ENCODE data around the gene HRK.

The HRK gene

DNA sequence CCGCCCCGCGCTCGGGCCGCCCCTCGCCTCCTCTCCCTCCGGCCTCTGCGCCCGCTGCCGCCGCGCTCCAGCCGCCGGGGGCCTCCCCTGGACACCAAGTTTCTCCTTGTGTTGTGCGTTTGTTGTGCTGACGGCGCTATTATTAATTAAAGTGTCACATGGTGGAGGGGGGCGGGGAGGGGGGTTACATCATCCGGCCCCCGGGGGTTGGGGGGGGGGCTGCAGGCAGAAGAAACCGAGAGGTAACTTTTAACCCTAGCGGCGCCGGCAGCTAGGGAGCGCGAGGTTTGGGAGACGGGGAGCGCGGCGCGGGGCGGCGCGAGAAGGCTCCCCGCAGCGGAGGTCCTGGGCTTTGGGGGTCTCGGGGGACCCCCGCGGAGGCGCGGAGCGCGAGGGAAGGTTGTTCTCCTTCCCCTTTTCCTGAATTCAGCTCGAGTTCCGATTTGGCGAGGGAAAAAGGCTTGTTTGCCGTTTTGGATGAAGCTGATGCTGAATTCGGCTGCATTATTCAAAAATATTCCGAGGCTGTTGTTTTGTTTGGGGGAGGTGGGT is at the start of gene HRK:
TSS of gene HRK (minus strand) at position 117 of the 552 bp plus-strand sequence. CDS start 134 bp downstream, outside the sequence.
- DNase-seq (peak in 1 of 2 donors; percentile 18), ATAC-seq (no peak)
- Mint-ChIP-seq H3K9me3 (no peaks in the 10 kb centered on the region), H3K27me3 (peaks cover 84% of the 10 kb centered on the region), H3K27ac (no peak within 1 kb of the TSS), H3K4me1 (peaks cover 39% of the 10 kb centered on the region), H3K4me3 (peak within 1 kb of the TSS; percentile 82 to 87)

DNA sequence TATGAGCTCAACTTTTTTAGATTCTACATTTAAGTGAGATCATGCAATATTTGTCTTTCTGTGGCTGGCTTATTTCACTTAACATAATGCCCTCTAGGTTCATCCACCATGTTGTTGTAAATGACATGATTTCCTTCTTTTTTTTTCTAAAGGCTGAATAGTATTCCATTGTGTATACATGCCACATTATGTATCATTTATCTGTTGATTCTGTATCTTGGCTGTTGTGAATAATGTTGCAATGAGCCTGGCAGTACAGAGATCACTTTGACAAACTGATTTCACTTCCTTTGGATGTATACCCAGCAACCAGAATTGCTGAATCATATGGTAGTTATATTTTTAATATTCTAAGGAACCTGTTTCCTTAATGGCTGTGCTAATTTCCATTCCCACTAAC is 48.6 kb upstream of the HRK start:
- Mint-ChIP-seq H3K27ac (no peak overlapping the region), H3K4me3 (no peak overlapping the region), H3K9me3 (no peaks in the 10 kb centered on the region), H3K27me3 (no peaks in the 10 kb centered on the region), H3K4me1 (peaks cover 33% of the 10 kb centered on the region)
- no peak for DNase-seq
- no peak for ATAC-seq

DNA sequence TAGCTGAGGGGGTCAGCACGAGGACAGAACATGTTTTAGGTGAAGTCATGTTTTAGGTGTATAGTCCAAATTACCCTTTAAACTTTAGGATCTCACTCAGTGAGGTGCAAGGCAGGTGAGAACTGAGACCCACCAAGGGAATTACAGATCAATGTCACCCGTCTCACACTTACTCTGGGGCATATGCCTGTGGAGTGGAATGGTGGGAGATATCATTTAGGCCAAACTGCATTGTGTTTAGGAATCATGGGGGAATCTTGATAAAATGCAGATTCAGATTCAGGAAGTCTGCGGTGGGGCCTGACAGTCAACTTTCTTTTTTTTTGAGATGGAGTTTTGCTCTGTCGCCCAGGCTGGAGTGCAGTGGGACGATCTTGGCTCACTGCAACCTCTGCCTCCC is 47.3 kb upstream of the HRK start:
- no peaks in the 10 kb centered on the region for H3K27me3 Mint-ChIP-seq
- no peak overlapping the region for H3K27ac Mint-ChIP-seq

DNA sequence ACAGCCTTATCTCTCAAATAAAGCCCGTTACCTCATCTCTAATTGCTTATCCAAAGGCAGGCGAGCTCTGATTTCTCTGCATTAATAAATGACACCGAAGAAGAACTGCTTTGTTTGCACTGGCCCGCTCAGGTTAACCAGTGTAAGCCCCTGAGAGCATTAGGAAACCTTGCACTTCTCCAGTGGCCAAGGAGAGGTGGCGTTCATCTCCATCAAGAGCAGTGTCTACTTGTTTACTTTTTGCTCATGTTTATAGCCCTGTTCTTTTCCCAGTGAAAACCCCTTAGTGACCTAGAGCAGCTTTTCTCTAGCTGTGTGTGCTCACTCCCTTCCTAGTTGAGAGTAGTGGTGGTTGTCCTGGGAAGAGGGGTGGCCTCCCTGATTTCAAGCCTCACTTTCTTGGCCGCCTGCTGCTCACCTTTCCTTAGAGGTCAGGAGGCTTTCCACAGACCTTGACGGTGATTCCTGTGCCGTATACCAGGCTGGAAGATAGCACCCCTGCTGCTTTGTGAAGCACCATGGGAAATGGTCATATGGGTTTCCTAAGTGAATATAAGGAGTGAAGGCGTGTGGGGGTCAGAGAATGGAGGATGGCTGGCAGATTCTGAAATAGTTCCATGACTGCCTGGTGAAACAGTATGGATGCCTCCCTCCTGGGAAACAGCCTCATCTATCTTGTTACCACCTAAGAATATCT is 46.2 kb upstream of the HRK start:
- no peak for ATAC-seq
- Mint-ChIP-seq H3K27ac (peak overlapping the region in 1 of 2 donors; percentile 80), H3K27me3 (no peaks in the 10 kb centered on the region), H3K4me3 (no peak overlapping the region), H3K9me3 (no peaks in the 10 kb centered on the region), H3K4me1 (peaks cover 55% of the 10 kb centered on the region)
- DNase-seq: no peak

More for the DNA sequence above, 47.3 kb upstream of the HRK start:
- ATAC-seq (no peak), DNase-seq (no peak)
- no peaks in the 10 kb centered on the region for H3K9me3 Mint-ChIP-seq
- no peak overlapping the region for H3K4me3 Mint-ChIP-seq
- H3K4me1 Mint-ChIP-seq: peaks cover 47% of the 10 kb centered on the region

DNA sequence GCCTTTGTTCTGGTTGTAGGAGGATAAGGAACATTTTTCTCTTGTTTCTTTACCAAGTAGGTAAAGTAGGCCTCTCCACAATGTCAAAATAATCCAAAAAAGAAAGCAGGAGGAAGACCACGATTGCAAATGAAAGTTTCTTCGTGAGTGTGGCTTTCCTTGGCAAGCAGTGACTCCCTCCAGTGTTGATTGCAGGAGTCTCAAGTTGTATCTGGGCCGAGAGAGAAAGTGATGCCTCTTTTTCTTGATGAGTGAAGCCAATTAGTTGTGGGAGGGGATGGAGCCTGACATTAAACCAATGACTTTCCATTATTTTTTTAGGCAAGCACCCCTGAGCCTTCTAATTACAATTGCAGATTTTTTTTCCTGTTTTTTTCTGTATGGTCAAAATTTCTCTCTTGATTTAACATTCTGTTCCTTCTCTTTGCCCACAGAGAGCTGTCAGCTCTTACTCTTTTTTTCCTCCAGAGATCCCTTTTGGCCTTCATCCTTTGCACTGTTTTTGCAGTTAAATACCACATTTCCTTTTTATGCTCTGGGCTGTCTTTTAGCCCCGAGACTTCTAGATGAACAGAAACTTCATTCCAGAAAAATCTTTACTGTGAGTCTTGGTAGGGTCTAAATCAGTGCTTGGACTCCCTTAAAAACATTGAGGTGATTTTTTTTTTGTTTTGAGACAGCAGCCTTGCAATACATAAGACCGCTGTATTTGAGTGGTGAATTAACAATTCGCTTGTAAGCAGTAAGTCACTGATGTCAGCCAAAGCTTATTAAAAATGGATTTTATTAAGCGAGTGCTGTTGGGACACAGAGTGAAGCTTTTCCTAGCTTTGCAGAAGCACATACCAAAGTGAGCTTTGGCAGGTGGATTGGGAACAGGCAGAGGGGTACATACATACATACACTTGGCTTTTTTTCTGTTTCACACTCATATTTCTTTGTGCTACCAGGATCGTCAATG is 45.3 kb upstream of the HRK start:
- H3K27ac Mint-ChIP-seq: no peak overlapping the region
- peaks cover 64% of the 10 kb centered on the region for H3K4me1 Mint-ChIP-seq
- H3K4me3 Mint-ChIP-seq: no peak overlapping the region
- ATAC-seq (no peak), DNase-seq (no peak)
- H3K27me3 Mint-ChIP-seq: no peaks in the 10 kb centered on the region
- H3K9me3 Mint-ChIP-seq: no peaks in the 10 kb centered on the region

DNA sequence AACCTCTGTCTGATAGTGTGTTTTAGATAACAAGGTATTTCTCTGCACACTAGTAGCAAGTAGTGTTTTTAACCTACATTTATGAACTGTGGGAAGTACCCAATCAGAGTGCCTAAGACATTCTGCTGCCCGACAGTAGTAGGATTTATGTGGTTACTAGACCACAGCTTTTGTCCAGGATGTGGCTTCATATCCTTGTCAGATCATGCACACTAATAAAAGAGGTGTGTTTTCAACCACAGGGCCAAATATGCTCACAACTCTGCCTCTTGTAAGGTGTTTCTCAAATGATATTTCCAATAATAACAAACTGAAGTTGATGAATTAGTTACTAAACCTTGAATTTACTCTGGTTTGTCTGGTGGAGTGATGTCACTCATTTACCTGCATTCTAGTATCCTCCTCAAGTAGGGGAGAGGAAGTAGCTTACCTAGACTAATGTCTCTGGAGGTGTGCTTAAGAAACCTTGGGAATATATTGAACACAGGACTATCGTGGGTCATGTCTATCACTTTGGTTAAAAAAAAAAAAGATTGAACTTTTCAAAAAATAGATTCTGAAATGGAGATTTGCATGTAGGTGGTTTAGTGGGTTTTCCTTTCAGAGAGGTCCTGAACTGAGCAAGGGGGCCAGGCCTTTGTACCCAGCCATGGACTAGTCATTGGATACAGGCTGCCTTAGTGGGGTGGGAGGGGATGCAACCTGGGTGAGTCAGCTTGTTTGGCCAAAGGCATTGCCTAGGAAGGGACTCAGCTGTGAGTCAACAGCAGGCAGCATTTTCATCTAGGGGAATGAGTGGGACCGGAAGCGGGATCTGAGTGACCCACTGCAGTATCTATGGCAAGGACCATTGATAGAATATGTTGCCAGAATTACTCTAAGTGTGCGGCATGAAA is 43.6 kb upstream of the HRK start:
- Mint-ChIP-seq H3K27me3 (no peaks in the 10 kb centered on the region), H3K9me3 (no peaks in the 10 kb centered on the region), H3K4me3 (peak overlapping the region; percentile 21 to 65), H3K27ac (peak overlapping the region; percentile 18 to 35), H3K4me1 (peaks cover 74% of the 10 kb centered on the region)
- ATAC-seq (peak; percentile 94), DNase-seq (peak; percentile 65 to 77)

DNA sequence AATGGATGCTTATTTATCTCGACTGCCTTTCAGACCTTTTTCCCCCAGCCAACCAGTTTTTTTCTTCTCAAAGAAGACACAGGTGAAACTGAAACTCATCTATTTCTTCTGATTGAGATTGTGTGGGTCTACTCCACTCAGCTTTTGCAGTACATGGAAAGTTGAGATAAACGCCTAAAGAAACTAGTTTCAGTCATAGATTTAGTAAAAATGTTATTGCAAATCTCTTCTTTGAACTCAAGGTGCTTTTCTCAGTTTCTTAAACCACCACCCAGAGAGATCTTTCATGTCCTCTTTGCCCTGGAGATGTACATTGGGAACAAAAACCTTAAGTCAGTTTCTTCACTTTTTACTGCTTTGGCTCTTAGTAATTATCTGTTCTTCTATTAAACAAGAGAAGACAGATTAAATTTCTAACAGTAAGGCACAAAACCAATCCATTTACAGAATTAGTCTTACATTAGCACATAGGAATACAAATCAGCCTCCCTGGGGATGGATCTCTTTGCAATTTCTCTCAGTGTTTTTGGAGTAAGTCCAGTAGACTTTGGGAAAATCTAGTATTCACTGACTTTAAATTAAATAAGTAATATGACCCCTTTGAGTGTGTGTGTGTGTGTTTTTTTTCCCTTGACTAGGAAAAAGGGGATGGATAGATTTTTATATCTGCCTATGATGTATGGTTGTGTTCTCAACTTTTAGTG is 41.1 kb upstream of the HRK start:
- Mint-ChIP-seq H3K27ac (peak overlapping the region; percentile 56 to 79), H3K9me3 (no peaks in the 10 kb centered on the region), H3K27me3 (no peaks in the 10 kb centered on the region), H3K4me3 (peak overlapping the region; percentile 10 to 36), H3K4me1 (peaks cover 93% of the 10 kb centered on the region)
- peak; percentile 67 for ATAC-seq
- DNase-seq: peak; percentile 18 to 20

DNA sequence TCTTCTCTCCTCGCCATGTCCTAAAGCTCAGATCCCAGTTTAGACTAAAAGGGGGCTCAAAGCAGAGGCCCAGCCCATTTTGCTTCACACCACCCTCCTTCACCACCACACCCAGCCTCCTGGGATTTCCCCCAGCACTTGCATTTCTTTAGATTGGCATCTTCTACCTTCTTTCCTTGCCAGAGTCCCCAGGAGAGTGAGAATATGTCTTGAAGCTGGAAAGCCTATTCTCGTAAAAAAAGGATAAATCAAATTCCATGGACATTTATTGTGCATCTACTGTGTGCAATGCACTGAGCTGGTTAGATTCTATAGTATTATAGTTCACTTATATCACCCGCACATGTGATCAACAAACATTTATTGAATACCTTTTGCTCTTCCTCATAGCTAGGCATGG is 39.7 kb upstream of the HRK start:
- Mint-ChIP-seq H3K4me3 (peak overlapping the region; percentile 17 to 31), H3K9me3 (no peaks in the 10 kb centered on the region), H3K27me3 (no peaks in the 10 kb centered on the region), H3K27ac (peak overlapping the region in 1 of 2 donors; percentile 75), H3K4me1 (peaks cover 93% of the 10 kb centered on the region)
- DNase-seq (no peak), ATAC-seq (no peak)

DNA sequence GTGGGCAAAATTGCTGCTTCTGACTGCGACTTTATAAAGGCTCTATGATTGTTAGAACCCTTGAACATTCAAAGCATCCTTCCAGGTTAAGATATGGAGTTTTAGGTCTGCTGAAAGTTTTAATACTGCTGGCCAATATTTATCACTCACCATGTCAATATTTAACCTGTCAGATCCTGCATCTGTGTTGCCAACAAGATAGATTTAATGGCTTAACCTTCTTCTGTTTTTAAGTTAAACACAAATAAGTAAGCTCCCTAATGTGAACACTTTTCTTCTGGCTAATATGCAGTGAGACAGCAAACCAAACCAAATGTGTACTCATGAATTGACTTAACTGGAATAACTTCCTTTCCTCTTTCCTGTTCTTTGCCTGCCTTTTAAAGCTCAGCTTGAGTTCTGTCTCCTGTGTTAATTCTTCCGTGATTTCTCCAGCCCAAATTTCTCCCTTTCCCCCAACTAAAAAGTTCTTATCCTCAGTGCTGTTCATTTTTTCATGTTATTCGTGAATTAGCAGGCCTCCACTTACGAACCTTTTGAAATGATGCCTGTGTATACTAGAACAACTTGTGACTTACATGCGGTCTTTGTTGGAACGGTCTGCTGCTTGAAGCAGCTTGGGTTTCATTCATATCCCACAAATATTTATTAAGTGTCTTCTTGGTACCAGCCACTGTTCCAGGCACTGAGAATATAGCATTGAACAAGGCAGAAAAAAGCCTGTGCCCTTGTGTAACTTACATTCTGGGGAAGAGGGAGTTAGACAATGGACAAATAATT is 38.7 kb upstream of the HRK start:
- Mint-ChIP-seq H3K27me3 (no peaks in the 10 kb centered on the region), H3K27ac (no peak overlapping the region), H3K9me3 (no peaks in the 10 kb centered on the region), H3K4me3 (no peak overlapping the region), H3K4me1 (peaks cover 93% of the 10 kb centered on the region)
- no peak for DNase-seq
- ATAC-seq: no peak

DNA sequence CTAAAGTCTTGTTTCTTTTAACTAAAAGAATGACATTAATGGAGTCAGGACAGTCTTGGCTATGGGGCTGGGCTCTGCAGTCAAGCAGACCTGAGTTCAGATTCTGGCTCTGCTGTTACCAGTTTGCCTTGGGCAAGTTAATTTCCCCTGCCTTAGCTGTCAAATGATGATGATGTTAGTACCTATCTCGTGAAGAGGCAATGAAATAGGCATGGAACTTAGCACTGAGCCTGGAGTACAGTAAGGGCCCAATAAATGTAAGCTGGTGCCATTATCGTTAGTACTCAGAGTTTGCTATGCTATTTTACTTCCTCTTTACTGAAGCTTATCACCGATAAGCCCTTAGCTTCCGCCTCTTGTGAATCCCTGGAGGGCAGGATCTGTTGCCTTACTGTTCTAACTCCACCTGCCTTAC is 38.0 kb upstream of the HRK start:
- Mint-ChIP-seq H3K9me3 (no peaks in the 10 kb centered on the region), H3K27ac (no peak overlapping the region), H3K4me3 (no peak overlapping the region), H3K4me1 (peaks cover 87% of the 10 kb centered on the region), H3K27me3 (no peaks in the 10 kb centered on the region)
- DNase-seq (no peak), ATAC-seq (no peak)

DNA sequence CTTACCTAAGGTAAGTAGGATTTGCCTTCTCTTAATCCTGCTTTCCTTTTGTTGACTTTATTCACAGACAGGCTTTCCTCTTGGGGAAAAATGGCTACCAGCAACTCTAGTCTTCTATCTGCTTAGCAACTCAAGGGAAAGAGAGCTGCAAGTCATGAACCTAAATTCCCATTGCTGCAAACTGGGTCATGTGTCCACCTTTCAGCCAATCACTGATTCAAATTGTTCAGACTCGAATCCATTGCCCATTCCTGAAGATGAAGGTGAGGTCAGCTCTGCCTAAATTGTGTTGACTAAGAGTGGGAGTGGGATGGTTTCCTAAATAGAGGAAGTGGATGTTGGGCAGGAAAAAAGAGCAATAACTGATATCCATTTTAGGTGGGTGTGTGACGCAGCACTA is 37.2 kb upstream of the HRK start:
- H3K27ac Mint-ChIP-seq: no peak overlapping the region
- no peaks in the 10 kb centered on the region for H3K9me3 Mint-ChIP-seq
- peaks cover 79% of the 10 kb centered on the region for H3K4me1 Mint-ChIP-seq
- ATAC-seq (no peak), DNase-seq (no peak)
- no peak overlapping the region for H3K4me3 Mint-ChIP-seq
- no peaks in the 10 kb centered on the region for H3K27me3 Mint-ChIP-seq

DNA sequence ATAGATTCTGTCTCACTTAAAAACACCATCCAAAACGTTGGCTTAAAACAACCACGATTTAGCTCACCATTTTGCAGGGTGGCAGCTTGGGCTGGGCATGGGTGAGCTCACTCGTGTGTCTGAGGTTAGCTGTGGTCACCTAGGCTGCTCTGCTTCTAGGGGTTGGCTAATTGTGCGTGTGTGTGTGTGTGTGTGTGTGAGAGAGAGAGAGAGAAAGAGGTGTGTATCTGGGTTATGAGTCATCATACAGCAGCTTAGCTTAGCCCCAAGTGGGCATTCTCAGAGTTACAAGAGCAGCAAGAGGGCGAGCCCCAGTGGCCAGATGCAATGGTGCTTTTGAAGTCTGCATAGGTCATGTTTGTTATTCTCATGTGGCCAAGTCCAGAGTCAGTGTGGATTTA is 35.5 kb upstream of the HRK start:
- peak overlapping the region; percentile 28 to 46 for H3K27ac Mint-ChIP-seq
- DNase-seq (peak; percentile 44 to 60), ATAC-seq (peak; percentile 94)
- no peaks in the 10 kb centered on the region for H3K9me3 Mint-ChIP-seq
- H3K27me3 Mint-ChIP-seq: no peaks in the 10 kb centered on the region
- no peak overlapping the region for H3K4me3 Mint-ChIP-seq
- peaks cover 78% of the 10 kb centered on the region for H3K4me1 Mint-ChIP-seq

DNA sequence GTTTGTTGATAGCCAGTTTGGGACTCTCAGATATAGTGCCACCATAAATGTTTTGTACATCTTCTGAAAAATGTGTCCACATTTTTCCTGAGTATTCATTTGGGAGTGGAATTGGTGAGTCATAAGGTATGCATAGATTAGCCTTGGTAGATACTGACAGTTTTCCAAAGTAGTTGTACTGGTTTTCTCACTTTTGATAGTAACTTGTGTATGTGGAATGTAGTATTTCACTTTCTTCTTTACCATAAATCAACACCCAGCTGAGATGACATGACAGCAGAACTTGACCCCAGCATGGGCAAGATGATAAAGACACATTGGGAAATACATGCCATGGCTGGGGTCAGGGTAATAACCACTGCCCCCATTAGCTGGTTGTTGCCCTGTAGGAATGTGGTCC is 34.9 kb upstream of the HRK start:
- no peaks in the 10 kb centered on the region for H3K27me3 Mint-ChIP-seq
- H3K4me3 Mint-ChIP-seq: no peak overlapping the region
- H3K27ac Mint-ChIP-seq: no peak overlapping the region

DNA sequence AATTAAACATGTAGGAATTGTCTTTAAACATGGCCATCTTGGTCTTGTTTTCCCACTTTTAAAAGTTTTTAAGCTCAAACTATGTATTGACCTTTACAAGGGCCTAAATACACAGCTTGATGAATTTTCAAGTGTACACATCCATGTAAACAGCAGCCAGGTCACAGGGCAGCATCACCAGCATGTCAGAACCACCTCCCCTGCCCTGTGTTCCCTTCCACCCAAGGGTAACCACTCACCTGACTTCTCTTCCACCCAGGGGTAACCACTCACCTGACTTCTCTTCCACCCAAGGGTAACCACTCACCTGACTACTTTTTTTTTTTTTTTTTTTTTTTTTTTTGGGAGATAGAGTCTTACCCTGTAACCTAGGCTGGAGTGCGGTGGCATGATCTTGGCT is 34.1 kb upstream of the HRK start:
- DNase-seq (no peak), ATAC-seq (no peak)
- Mint-ChIP-seq H3K9me3 (no peaks in the 10 kb centered on the region), H3K4me3 (no peak overlapping the region), H3K27me3 (no peaks in the 10 kb centered on the region), H3K27ac (no peak overlapping the region), H3K4me1 (peaks cover 74% of the 10 kb centered on the region)

More for the DNA sequence above, 34.9 kb upstream of the HRK start:
- DNase-seq: no peak
- H3K4me1 Mint-ChIP-seq: peaks cover 78% of the 10 kb centered on the region
- H3K9me3 Mint-ChIP-seq: no peaks in the 10 kb centered on the region
- no peak for ATAC-seq
